Measurements from ENCODE around the gene TSPOAP1. TPM values are rescaled to one million over a fixed set of nuclear protein-coding genes. Genes with fewer than 3 reads are reported as not detected.

TSPOAP1 gene
- polyA plus RNA-seq, 1 of the 3 experiments (the other 2 are of a cell fraction), result 0.79 TPM

- no peaks in the 10 kb centered on the region for H3K9me2 ChIP-seq
- WGBS (ENCODE audit: low lambda C conversion rate), result 77% methylated on average over 9 of the region's 9 CpGs
- H3K4me2 ChIP-seq, result no peak overlapping the region
- CTCF ChIA-PET, result interaction anchor here (0.6 to 3.0 kb wide), 43 partner anchors 7 to 162 kb away, joined by 3 to 31 read pairs (median 5); partner anchors contain the start of genes RNF43, SUPT4H1 and TSPOAP1
- H3K79me2 ChIP-seq (ENCODE audit: insufficient read depth), result no peaks in the 10 kb centered on the region
- H2AFZ ChIP-seq (ENCODE audit: low read depth), result no peak overlapping the region
- POLR2A ChIA-PET, result interaction anchor here (1.2 to 2.0 kb wide), 3 partner anchors 26 to 197 kb away, joined by 5 to 14 read pairs (median 5); partner anchors contain the start of genes MTMR4 and SUPT4H1
- no peaks in the 10 kb centered on the region for H4K20me1 ChIP-seq (ENCODE audit: insufficient read depth)
- no peak for DNase-seq
- no peaks in the 10 kb centered on the region for H3K36me3 ChIP-seq (replicated peaks in 1 of 2; ENCODE audit: control insufficient read depth in 1 of 2, insufficient read depth in 2 of 2, low read length in 1 of 2)
- H3K9me3 ChIP-seq, result no peaks in the 10 kb centered on the region
- H3K9ac ChIP-seq, result no peak overlapping the region
- H3F3A ChIP-seq (replicated peaks; ENCODE audit: insufficient read depth), result no peaks in the 10 kb centered on the region
- no peak overlapping the region for H3K27ac ChIP-seq (ENCODE audit: low read depth in 2 of 2, low read length in 1 of 2)
- no peak for TF ChIP-seq IRF3 (IDR thresholded peaks at IDR 0.05; ENCODE audit: low read depth, low read length)
- no peak for TF ChIP-seq MXI1 (IDR thresholded peaks at IDR 0.05; ENCODE audit: low read depth, low read length)
- no peak for TF ChIP-seq MAX (IDR thresholded peaks at IDR 0.05; ENCODE audit: low read depth)
- TF ChIP-seq, protein P1, sequence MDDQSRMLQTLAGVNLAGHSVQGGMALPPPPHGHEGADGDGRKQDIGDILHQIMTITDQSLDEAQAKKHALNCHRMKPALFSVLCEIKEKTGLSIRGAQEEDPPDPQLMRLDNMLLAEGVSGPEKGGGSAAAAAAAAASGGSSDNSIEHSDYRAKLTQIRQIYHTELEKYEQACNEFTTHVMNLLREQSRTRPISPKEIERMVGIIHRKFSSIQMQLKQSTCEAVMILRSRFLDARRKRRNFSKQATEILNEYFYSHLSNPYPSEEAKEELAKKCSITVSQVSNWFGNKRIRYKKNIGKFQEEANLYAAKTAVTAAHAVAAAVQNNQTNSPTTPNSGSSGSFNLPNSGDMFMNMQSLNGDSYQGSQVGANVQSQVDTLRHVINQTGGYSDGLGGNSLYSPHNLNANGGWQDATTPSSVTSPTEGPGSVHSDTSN (IDR thresholded peaks at IDR 0.05), result no peak
- no peak for TF ChIP-seq RAD21 (IDR thresholded peaks at IDR 0.05; ENCODE audit: low read length)
- no peak for TF ChIP-seq NFIC (IDR thresholded peaks at IDR 0.05; ENCODE audit: borderline replicate concordance)
- no peak for TF ChIP-seq EZH2phosphoT487 (IDR thresholded peaks at IDR 0.05; ENCODE audit: borderline replicate concordance, low read depth)
- TF ChIP-seq TAF1 (IDR thresholded peaks at IDR 0.05; ENCODE audit: borderline replicate concordance, low read depth, low read length), result no peak
- TF ChIP-seq MEF2A (IDR thresholded peaks at IDR 0.05; ENCODE audit: borderline replicate concordance, low read depth), result no peak
- TF ChIP-seq USF1 (IDR thresholded peaks at IDR 0.05; ENCODE audit: borderline replicate concordance, low read depth), result no peak
- TF ChIP-seq JUND (IDR thresholded peaks at IDR 0.05), result no peak
- no peak overlapping the region for H3K4me3 ChIP-seq (ENCODE audit: low read depth in 2 of 2, low read length in 1 of 2)
- H3K4me1 ChIP-seq (ENCODE audit: control insufficient read depth in 1 of 2, insufficient read depth in 2 of 2, low read depth in 1 of 2, low read length in 1 of 2), result peaks cover 0 to 2% of the 10 kb centered on the region in 2 experiments; a peak in 1 of 4 replicates
- no peaks in the 10 kb centered on the region for H3K27me3 ChIP-seq (ENCODE audit: insufficient read depth)
These were observed 10.5 kb downstream of the TSPOAP1 start for GRCh38 chr17:58318065-58318481.

DNA sequence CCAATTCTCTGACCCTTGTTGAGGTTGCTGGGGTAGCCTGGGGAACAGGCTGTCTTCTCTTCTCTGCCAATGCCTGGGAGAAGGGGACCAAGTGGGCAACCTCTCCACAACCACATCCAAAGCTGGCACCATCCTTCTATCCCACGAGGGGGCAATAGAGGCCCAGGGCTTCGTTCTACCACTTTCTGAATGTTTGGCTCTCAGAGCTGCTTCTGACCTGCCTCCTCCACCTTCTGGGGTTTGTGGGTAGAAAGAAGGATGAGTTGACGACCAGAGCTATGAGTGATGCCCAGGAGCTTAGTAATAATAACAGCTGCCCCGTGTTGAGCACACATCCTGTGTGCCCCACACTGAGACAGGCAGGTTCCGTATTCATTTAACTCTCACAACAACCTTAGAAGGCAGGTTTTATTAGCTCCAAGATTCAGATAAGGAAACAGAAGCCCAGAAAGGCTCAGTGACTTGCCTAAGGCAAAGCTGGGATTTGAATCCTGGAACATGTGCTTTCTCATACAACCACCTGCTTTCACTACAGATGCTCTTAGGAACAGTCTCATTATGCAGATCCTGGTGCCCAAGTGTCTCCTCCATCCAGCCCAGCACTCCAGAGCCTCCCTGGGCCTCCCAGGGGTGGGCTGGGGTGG lies 11.1 kb downstream of the TSPOAP1 start:
- no peaks in the 10 kb centered on the region for H3K79me2 ChIP-seq (ENCODE audit: insufficient read depth)
- POLR2A ChIA-PET, result interaction anchor here (0.6 to 2.0 kb wide), 5 partner anchors 9 to 197 kb away, joined by 3 to 14 read pairs (median 5); partner anchors contain the start of genes MTMR4 and SUPT4H1
- H3K9ac ChIP-seq, result no peak overlapping the region
- DNase-seq, result peak; percentile 81
- H3K4me1 ChIP-seq (ENCODE audit: control insufficient read depth in 1 of 2, insufficient read depth in 2 of 2, low read depth in 1 of 2, low read length in 1 of 2), result no peaks in the 10 kb centered on the region
- no peak overlapping the region for H3K4me2 ChIP-seq
- no peaks in the 10 kb centered on the region for H3F3A ChIP-seq (replicated peaks; ENCODE audit: insufficient read depth)
- H2AFZ ChIP-seq (ENCODE audit: low read depth), result no peak overlapping the region
- peak; percentile 83 for TF ChIP-seq RAD21 (IDR thresholded peaks at IDR 0.05; ENCODE audit: low read length)
- no peak for TF ChIP-seq GATA2 (CRISPR knock-in tag; IDR thresholded peaks at IDR 0.05)
- peak; percentile 78 for TF ChIP-seq SMC3 (IDR thresholded peaks at IDR 0.05; ENCODE audit: low read depth, low read length)
- peak; percentile 74 for TF ChIP-seq CTCF (IDR thresholded peaks at IDR 0.05)
- TF ChIP-seq FOXJ3 (CRISPR knock-in tag; IDR thresholded peaks at IDR 0.05), result no peak
- no peak overlapping the region for H3K4me3 ChIP-seq (ENCODE audit: low read depth in 2 of 2, low read length in 1 of 2)
- H3K36me3 ChIP-seq (replicated peaks in 1 of 2; ENCODE audit: control insufficient read depth in 1 of 2, insufficient read depth in 2 of 2, low read length in 1 of 2), result no peaks in the 10 kb centered on the region
- H4K20me1 ChIP-seq (ENCODE audit: insufficient read depth), result no peaks in the 10 kb centered on the region
- CTCF ChIA-PET, result interaction anchor here (0.6 to 3.0 kb wide), 46 partner anchors 8 to 196 kb away, joined by 3 to 31 read pairs (median 5); partner anchors contain the start of genes RNF43, SUPT4H1 and TSPOAP1
- H3K27me3 ChIP-seq (ENCODE audit: insufficient read depth), result no peaks in the 10 kb centered on the region
- H3K27ac ChIP-seq (ENCODE audit: low read depth in 2 of 2, low read length in 1 of 2), result no peak overlapping the region
- H3K9me2 ChIP-seq, result no peaks in the 10 kb centered on the region
- WGBS (ENCODE audit: low lambda C conversion rate), result 32% methylated on average over 5 of the region's 5 CpGs
- H3K9me3 ChIP-seq, result no peaks in the 10 kb centered on the region

All from SK-N-SH (cell line).